ENCODE results near the gene CHST8. TPM values are rescaled to one million over a fixed set of nuclear protein-coding genes. Genes with fewer than 3 reads are reported as not detected.

Gene CHST8
- total RNA-seq, 1 experiment from 2014 or later: not detected

- POLR2A ChIA-PET (ENCODE audit: unreplicated experiment): no interaction called here
- no TSS peak for BruUV-seq (replicated peaks)
- no peaks in the 10 kb centered on the region for H3K9me2 ChIP-seq (ENCODE audit: insufficient read depth)
Measured at GRCh38 chr19:33724721-33725060, 102.9 kb downstream of the CHST8 start.

DNA sequence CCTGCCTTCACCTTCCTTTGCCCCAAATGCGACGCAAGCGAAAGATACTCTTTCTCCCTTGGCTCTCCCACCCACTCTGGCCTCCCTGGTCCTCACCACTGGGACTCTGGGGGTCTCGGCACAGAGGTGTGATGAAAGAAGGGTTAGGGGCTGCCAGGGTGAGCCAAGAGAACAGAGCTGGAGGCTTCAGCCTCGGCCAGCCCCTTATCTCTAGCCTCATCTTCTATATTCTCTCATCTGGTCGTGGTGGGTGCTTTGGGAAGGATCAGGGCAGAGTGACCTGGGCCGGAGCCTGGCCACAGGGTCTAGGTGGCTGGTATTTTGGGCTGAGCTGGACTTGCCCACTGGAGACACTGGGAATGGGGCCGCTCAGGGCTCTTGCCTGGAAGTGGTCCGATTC lies 103.8 kb downstream of the CHST8 start:
- intact Hi-C loops (cut with micrococcal nuclease; ENCODE audit: unreplicated experiment): no loop called here
- no peak for DNase-seq
- H3K27ac ChIP-seq: no peak overlapping the region

More at GRCh38 chr19:33724721-33725060, 102.9 kb downstream of the CHST8 start:
- Histone ChIP-seq H3K4me3 (no peak overlapping the region), H3K4me2 (no peak overlapping the region), H4K20me1 (ENCODE audit: insufficient read depth) (no peaks in the 10 kb centered on the region), H3K79me2 (ENCODE audit: low read depth) (no peaks in the 10 kb centered on the region), H2AFZ (no peak overlapping the region), H3K27me3 (ENCODE audit: insufficient read depth, low read depth) (peaks cover 85% of the 10 kb centered on the region), H3F3A (ENCODE audit: insufficient read depth, low read depth) (no peaks in the 10 kb centered on the region), H3K27ac (no peak overlapping the region), H3K4me1 (replicated peaks; ENCODE audit: insufficient read depth) (no peaks in the 10 kb centered on the region), H3K36me3 (ENCODE audit: low read depth) (no peaks in the 10 kb centered on the region), H3K9me3 (ENCODE audit: insufficient read depth, low read depth) (no peaks in the 10 kb centered on the region)
- TF ChIP-seq EZH2 (IDR thresholded peaks at IDR 0.05; ENCODE audit: low read depth) (no peak), CTCF (conservative IDR thresholded peaks at IDR 0.05) (no peak)
- DNase-seq: no peak
- CTCF ChIA-PET: no interaction called here
- intact Hi-C loops (cut with micrococcal nuclease; ENCODE audit: unreplicated experiment): no loop called here

DNA sequence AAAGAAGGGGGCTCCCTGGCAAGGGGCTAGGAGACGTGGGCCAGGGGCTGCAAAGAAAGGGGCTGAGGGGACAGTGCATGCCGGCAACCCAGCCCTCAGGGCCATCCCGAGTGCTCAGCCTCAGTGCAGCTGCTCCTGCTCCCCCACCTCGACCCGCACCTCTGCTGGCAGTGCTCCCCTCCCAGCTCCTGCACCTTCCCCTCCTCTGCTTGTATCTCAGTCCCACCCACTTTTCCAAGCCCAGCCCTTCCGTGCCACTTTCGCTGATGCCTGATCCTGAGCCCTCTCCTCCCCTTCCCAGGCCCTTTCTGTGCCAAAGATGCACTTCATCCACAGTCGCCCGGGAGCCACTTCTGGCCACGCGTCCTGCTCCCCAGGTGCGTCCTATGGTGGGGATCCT lies 105.0 kb downstream of the CHST8 start:
- H3K9me3 ChIP-seq (ENCODE audit: insufficient read depth, low read depth): no peaks in the 10 kb centered on the region
- intact Hi-C loops (cut with micrococcal nuclease; ENCODE audit: unreplicated experiment): no loop called here

More for the DNA sequence above, 103.8 kb downstream of the CHST8 start:
- CTCF ChIA-PET: no interaction called here
- no TSS peak for BruUV-seq (replicated peaks)
- Histone ChIP-seq H3F3A (ENCODE audit: insufficient read depth, low read depth) (no peaks in the 10 kb centered on the region), H3K4me2 (no peak overlapping the region), H3K36me3 (ENCODE audit: low read depth) (no peaks in the 10 kb centered on the region), H3K9me2 (ENCODE audit: insufficient read depth) (no peaks in the 10 kb centered on the region), H3K4me3 (no peak overlapping the region), H3K79me2 (ENCODE audit: low read depth) (no peaks in the 10 kb centered on the region), H3K9me3 (ENCODE audit: insufficient read depth, low read depth) (no peaks in the 10 kb centered on the region), H4K20me1 (ENCODE audit: insufficient read depth) (no peaks in the 10 kb centered on the region), H3K4me1 (replicated peaks; ENCODE audit: insufficient read depth) (no peaks in the 10 kb centered on the region), H2AFZ (no peak overlapping the region), H3K27me3 (ENCODE audit: insufficient read depth, low read depth) (peaks cover 86% of the 10 kb centered on the region)
- no peak for TF ChIP-seq EZH2 (IDR thresholded peaks at IDR 0.05; ENCODE audit: low read depth)
- TF ChIP-seq CTCF (conservative IDR thresholded peaks at IDR 0.05): no peak
- POLR2A ChIA-PET (ENCODE audit: unreplicated experiment): no interaction called here

More for the DNA sequence above, 105.0 kb downstream of the CHST8 start:
- H3K36me3 ChIP-seq (ENCODE audit: low read depth): no peaks in the 10 kb centered on the region
- no peak overlapping the region for H3K4me3 ChIP-seq
- no peaks in the 10 kb centered on the region for H3F3A ChIP-seq (ENCODE audit: insufficient read depth, low read depth)
- H3K27me3 ChIP-seq (ENCODE audit: insufficient read depth, low read depth): peaks cover 94% of the 10 kb centered on the region
- no peaks in the 10 kb centered on the region for H3K79me2 ChIP-seq (ENCODE audit: low read depth)
- H4K20me1 ChIP-seq (ENCODE audit: insufficient read depth): no peaks in the 10 kb centered on the region
- ChIA-PET CTCF (no interaction called here), POLR2A (ENCODE audit: unreplicated experiment) (no interaction called here)
- no peaks in the 10 kb centered on the region for H3K4me1 ChIP-seq (replicated peaks; ENCODE audit: insufficient read depth)
- DNase-seq: no peak
- no peaks in the 10 kb centered on the region for H3K9me2 ChIP-seq (ENCODE audit: insufficient read depth)
- TF ChIP-seq CTCF (conservative IDR thresholded peaks at IDR 0.05) (no peak), EZH2 (IDR thresholded peaks at IDR 0.05; ENCODE audit: low read depth) (no peak)
- BruUV-seq (replicated peaks): no TSS peak
- no peak overlapping the region for H3K4me2 ChIP-seq
- no peak overlapping the region for H3K27ac ChIP-seq
- no peak overlapping the region for H2AFZ ChIP-seq
